Esophagus muscularis mucosa (tissue), 4 donors: ENCODE data around the gene TP53RK.

ENCODE experiments used
- EP300 ChIP-seq: sonication (generic); formaldehyde crosslinking; IDR thresholded peaks from one replicate; pipeline ENCODE4 v1.6.1; 2017; ENCODE audit warnings: antibody characterized with exemption
- POLR2A ChIP-seq: fragments of 450-650 bp; IDR thresholded peaks from one replicate; pipeline ENCODE4 v1.6.1; 2017; ENCODE audit warnings: antibody characterized with exemption, moderate library complexity, mild to moderate bottlenecking, low read depth
- TF ChIP-seq, protein P1 (sequence below), 3 experiments: fragments of 200-600 bp in 2 of 3; fragments of 450-650 bp in 1 of 3; sonication (generic) in 2 of 3; IDR thresholded peaks; one replicate each; pipeline ENCODE4 v1.5.1; 2017 to 2019; ENCODE audit warnings: antibody characterized with exemption in 3 of 3, mild to moderate bottlenecking in 2 of 3, moderate library complexity in 1 of 3

- TF ChIP-seq, protein P1, sequence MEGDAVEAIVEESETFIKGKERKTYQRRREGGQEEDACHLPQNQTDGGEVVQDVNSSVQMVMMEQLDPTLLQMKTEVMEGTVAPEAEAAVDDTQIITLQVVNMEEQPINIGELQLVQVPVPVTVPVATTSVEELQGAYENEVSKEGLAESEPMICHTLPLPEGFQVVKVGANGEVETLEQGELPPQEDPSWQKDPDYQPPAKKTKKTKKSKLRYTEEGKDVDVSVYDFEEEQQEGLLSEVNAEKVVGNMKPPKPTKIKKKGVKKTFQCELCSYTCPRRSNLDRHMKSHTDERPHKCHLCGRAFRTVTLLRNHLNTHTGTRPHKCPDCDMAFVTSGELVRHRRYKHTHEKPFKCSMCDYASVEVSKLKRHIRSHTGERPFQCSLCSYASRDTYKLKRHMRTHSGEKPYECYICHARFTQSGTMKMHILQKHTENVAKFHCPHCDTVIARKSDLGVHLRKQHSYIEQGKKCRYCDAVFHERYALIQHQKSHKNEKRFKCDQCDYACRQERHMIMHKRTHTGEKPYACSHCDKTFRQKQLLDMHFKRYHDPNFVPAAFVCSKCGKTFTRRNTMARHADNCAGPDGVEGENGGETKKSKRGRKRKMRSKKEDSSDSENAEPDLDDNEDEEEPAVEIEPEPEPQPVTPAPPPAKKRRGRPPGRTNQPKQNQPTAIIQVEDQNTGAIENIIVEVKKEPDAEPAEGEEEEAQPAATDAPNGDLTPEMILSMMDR (IDR thresholded peaks at IDR 0.05), result no peak
- TF ChIP-seq EP300 (no peak), POLR2A (no peak)
Observed at GRCh38 chr20:46722450-46722849, 33.2 kb upstream of the TP53RK start.
